Measurements from ENCODE around the gene DOK6. TPM values are rescaled to one million over a fixed set of nuclear protein-coding genes. Genes with fewer than 3 reads are reported as not detected.

DOK6 gene
- total RNA-seq, 1 donor from 2014 or later, result 8.9 TPM

GRCh38 chr18:69882965-69883668 lies 482.4 kb downstream of the DOK6 start:
- no peak overlapping the region for H3K4me3 Mint-ChIP-seq (ENCODE audit: unreplicated experiment)
- no peak overlapping the region for H3K27ac Mint-ChIP-seq (ENCODE audit: unreplicated experiment)
- H3K27me3 Mint-ChIP-seq (ENCODE audit: low read depth), result no peaks in the 10 kb centered on the region
- peaks cover 2% of the 10 kb centered on the region for H3K36me3 Mint-ChIP-seq (ENCODE audit: low read depth)
- no peaks in the 10 kb centered on the region for H3K9me3 Mint-ChIP-seq (ENCODE audit: low read depth)
- no peak for TF ChIP-seq CTCF (IDR thresholded peaks at IDR 0.05)
- peaks cover 9% of the 10 kb centered on the region for H3K4me1 Mint-ChIP-seq (ENCODE audit: low read depth)
- no peak for DNase-seq (ENCODE audit: low spot score)

- H3K27me3 Mint-ChIP-seq (ENCODE audit: low read depth), result no peaks in the 10 kb centered on the region
- no peak overlapping the region for H3K4me3 Mint-ChIP-seq (ENCODE audit: unreplicated experiment)
- H3K27ac Mint-ChIP-seq (ENCODE audit: unreplicated experiment), result no peak overlapping the region
- TF ChIP-seq CTCF (IDR thresholded peaks at IDR 0.05), result no peak
- DNase-seq (ENCODE audit: low spot score), result no peak
- H3K36me3 Mint-ChIP-seq (ENCODE audit: low read depth), result peaks cover 1% of the 10 kb centered on the region
- H3K4me1 Mint-ChIP-seq (ENCODE audit: low read depth), result peaks cover 9% of the 10 kb centered on the region
- no peaks in the 10 kb centered on the region for H3K9me3 Mint-ChIP-seq (ENCODE audit: low read depth)
Observed at GRCh38 chr18:69883781-69884180, 483.1 kb downstream of the DOK6 start.

GRCh38 chr18:69885355-69885754 lies 484.7 kb downstream of the DOK6 start:
- TF ChIP-seq CTCF (IDR thresholded peaks at IDR 0.05), result no peak
- no peak for DNase-seq (ENCODE audit: low spot score)
- Mint-ChIP-seq H3K4me1 (ENCODE audit: low read depth) (peaks cover 9% of the 10 kb centered on the region), H3K9me3 (ENCODE audit: low read depth) (peaks cover under 1% of the 10 kb centered on the region), H3K27me3 (ENCODE audit: low read depth) (no peaks in the 10 kb centered on the region), H3K4me3 (ENCODE audit: unreplicated experiment) (no peak overlapping the region), H3K27ac (ENCODE audit: unreplicated experiment) (no peak overlapping the region), H3K36me3 (ENCODE audit: low read depth) (no peaks in the 10 kb centered on the region)

GRCh38 chr18:69885841-69886531 lies 485.3 kb downstream of the DOK6 start:
- no peak for DNase-seq (ENCODE audit: low spot score)
- Mint-ChIP-seq H3K27me3 (ENCODE audit: low read depth) (no peaks in the 10 kb centered on the region), H3K9me3 (ENCODE audit: low read depth) (peaks cover 5% of the 10 kb centered on the region), H3K4me1 (ENCODE audit: low read depth) (peaks cover 9% of the 10 kb centered on the region), H3K4me3 (ENCODE audit: unreplicated experiment) (no peak overlapping the region), H3K36me3 (ENCODE audit: low read depth) (peaks cover 1% of the 10 kb centered on the region), H3K27ac (ENCODE audit: unreplicated experiment) (no peak overlapping the region)
- TF ChIP-seq CTCF (IDR thresholded peaks at IDR 0.05), result no peak

- H3K4me3 Mint-ChIP-seq (ENCODE audit: unreplicated experiment), result no peak overlapping the region
- peaks cover 14% of the 10 kb centered on the region for H3K4me1 Mint-ChIP-seq (ENCODE audit: low read depth)
- peaks cover 3% of the 10 kb centered on the region for H3K36me3 Mint-ChIP-seq (ENCODE audit: low read depth)
- DNase-seq (ENCODE audit: low spot score), result no peak
- H3K27me3 Mint-ChIP-seq (ENCODE audit: low read depth), result no peaks in the 10 kb centered on the region
- no peak for TF ChIP-seq CTCF (IDR thresholded peaks at IDR 0.05)
- H3K27ac Mint-ChIP-seq (ENCODE audit: unreplicated experiment), result no peak overlapping the region
- H3K9me3 Mint-ChIP-seq (ENCODE audit: low read depth), result peaks cover 9% of the 10 kb centered on the region
Observed at GRCh38 chr18:69887256-69887655, 486.6 kb downstream of the DOK6 start.

Data from chondrocyte (in vitro differentiated cells).